Measurements from ENCODE around the gene CXCR6.

CXCR6 gene

DNA sequence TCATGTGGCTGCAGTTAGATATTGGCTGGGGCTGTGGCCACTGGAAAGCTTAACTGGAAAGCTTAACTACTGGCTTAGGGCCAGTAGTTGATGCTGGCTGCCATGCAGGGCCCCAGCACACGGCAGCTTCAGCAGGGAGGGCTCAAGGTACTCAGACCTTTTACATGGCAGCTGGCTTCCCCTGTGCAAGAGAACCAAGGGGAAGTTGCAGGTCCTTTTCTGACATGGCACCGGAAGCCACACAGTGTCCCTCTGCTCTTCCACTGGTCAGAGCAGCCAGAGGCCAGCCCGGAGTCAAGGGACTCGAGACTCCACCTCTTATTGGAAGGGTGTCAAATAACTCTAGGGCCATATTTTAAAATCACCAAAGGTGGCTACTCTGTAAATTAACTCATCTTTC is 32.4 kb upstream of the CXCR6 start:
- TF ChIP-seq CTBP1 (IDR thresholded peaks at IDR 0.05; ENCODE audit: borderline replicate concordance) = no peak
- TF ChIP-seq SP1 (IDR thresholded peaks at IDR 0.05) = no peak
- TF ChIP-seq ELF4 (IDR thresholded peaks at IDR 0.05) = no peak
- TF ChIP-seq, protein P1, sequence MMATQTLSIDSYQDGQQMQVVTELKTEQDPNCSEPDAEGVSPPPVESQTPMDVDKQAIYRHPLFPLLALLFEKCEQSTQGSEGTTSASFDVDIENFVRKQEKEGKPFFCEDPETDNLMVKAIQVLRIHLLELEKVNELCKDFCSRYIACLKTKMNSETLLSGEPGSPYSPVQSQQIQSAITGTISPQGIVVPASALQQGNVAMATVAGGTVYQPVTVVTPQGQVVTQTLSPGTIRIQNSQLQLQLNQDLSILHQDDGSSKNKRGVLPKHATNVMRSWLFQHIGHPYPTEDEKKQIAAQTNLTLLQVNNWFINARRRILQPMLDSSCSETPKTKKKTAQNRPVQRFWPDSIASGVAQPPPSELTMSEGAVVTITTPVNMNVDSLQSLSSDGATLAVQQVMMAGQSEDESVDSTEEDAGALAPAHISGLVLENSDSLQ (IDR thresholded peaks at IDR 0.05) = no peak
- no peak for TF ChIP-seq SUZ12 (IDR thresholded peaks at IDR 0.05)
- no peak for TF ChIP-seq BHLHE40 (IDR thresholded peaks at IDR 0.05; ENCODE audit: borderline replicate concordance)
- TF ChIP-seq ARNT (IDR thresholded peaks at IDR 0.05) = no peak
- TF ChIP-seq FOXA1 (IDR thresholded peaks at IDR 0.05) = no peak
- no peak for TF ChIP-seq ZNF384 (IDR thresholded peaks at IDR 0.05)
- TF ChIP-seq HDGF (IDR thresholded peaks at IDR 0.05; ENCODE audit: borderline replicate concordance) = no peak
- no peak for TF ChIP-seq FOXK2 (IDR thresholded peaks at IDR 0.05)
- no peak for TF ChIP-seq FOXM1 (IDR thresholded peaks at IDR 0.05; ENCODE audit: borderline replicate concordance)
- no peak for TF ChIP-seq TARDBP (IDR thresholded peaks at IDR 0.05)
- no peak for TF ChIP-seq NFRKB (IDR thresholded peaks at IDR 0.05)
- CTCF ChIA-PET = no interaction called here
- DNase-seq (ENCODE audit: extremely low spot score) = no peak
- POLR2A ChIA-PET = no interaction called here

DNA sequence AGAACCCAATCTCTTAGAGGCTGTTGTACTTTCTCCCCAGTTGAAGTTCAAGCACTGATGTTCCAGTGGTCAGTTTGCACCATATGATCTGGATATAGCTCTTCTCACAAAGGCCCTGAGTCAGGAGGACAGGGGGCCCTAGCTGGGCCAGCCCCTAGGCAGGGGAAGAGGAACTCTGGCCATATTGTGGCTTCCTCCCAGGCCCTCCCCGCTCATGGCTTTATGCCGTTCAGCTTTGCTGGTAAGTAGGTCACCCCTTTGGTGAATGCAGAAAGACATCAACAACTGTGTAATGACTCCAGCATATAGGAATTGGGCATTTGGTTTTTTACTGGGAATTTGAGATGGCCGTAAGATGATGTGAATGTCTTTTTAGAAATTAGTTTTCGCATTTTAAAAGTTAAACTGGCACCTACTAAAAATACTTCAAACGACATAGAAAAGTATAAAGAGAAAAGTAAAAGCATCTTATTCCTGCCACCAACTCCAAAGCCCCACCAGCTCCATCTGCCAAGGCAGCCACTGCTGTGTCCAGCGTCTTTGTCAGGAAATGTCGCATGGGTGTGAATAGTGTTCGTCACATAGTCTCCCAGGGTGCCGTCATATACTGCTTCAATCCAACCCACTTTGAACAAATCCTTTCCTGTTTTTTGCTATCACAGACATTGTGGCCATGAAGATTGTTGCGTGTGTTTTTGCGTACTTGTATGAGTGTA is 31.6 kb upstream of the CXCR6 start:
- ChIA-PET CTCF (no interaction called here), POLR2A (no interaction called here)
- TF ChIP-seq NFRKB (IDR thresholded peaks at IDR 0.05) = no peak
- TF ChIP-seq SP1 (IDR thresholded peaks at IDR 0.05) = no peak
- no peak for TF ChIP-seq HDGF (IDR thresholded peaks at IDR 0.05; ENCODE audit: borderline replicate concordance)
- TF ChIP-seq ZNF384 (IDR thresholded peaks at IDR 0.05) = no peak
- no peak for TF ChIP-seq FOXA1 (IDR thresholded peaks at IDR 0.05)
- no peak for TF ChIP-seq L3MBTL2 (conservative IDR thresholded peaks at IDR 0.05)
- TF ChIP-seq BHLHE40 (IDR thresholded peaks at IDR 0.05; ENCODE audit: borderline replicate concordance) = no peak
- no peak for TF ChIP-seq TARDBP (IDR thresholded peaks at IDR 0.05)
- no peak for TF ChIP-seq SUZ12 (IDR thresholded peaks at IDR 0.05)
- no peak for TF ChIP-seq ELF4 (IDR thresholded peaks at IDR 0.05)
- TF ChIP-seq CTBP1 (IDR thresholded peaks at IDR 0.05; ENCODE audit: borderline replicate concordance) = no peak
- TF ChIP-seq ARNT (IDR thresholded peaks at IDR 0.05) = no peak
- TF ChIP-seq FOXK2 (IDR thresholded peaks at IDR 0.05) = no peak
- no peak for DNase-seq (ENCODE audit: extremely low spot score)

DNA sequence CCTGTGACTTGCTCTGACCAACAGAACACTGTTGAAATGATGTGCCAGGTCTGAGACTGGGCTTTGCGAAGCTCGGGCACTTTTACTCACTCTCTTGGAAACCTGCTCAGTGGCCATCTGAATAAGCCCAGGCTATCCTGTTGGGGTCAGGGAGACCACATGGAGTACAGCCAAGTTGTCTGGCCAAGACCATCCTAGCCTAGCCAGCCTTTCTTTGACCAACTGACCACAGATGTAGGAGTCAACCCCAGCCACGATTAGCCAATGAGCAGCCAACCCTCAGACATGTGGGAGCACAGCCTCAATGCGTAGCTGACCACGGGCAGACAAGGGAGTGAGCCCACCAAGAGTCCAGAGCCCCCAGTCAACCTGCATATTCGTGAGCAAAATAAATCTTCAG is 30.8 kb upstream of the CXCR6 start:
- DNase-seq (ENCODE audit: extremely low spot score) = no peak
- POLR2A ChIA-PET = no interaction called here
- no peak for TF ChIP-seq CTBP1 (IDR thresholded peaks at IDR 0.05; ENCODE audit: borderline replicate concordance)
- no peak for TF ChIP-seq SP1 (IDR thresholded peaks at IDR 0.05)
- TF ChIP-seq ELF4 (IDR thresholded peaks at IDR 0.05) = no peak
- no peak for TF ChIP-seq TARDBP (IDR thresholded peaks at IDR 0.05)
- no peak for TF ChIP-seq L3MBTL2 (conservative IDR thresholded peaks at IDR 0.05)
- TF ChIP-seq NFRKB (IDR thresholded peaks at IDR 0.05) = no peak
- TF ChIP-seq, protein P1 (IDR thresholded peaks at IDR 0.05) = no peak
- TF ChIP-seq ARNT (IDR thresholded peaks at IDR 0.05) = no peak
- no peak for TF ChIP-seq FOXM1 (IDR thresholded peaks at IDR 0.05; ENCODE audit: borderline replicate concordance)
- TF ChIP-seq BHLHE40 (IDR thresholded peaks at IDR 0.05; ENCODE audit: borderline replicate concordance) = no peak
- no peak for TF ChIP-seq SUZ12 (IDR thresholded peaks at IDR 0.05)
- no peak for TF ChIP-seq LEF1 (IDR thresholded peaks at IDR 0.05; ENCODE audit: borderline replicate concordance)
- TF ChIP-seq ZNF384 (IDR thresholded peaks at IDR 0.05) = no peak
- no peak for TF ChIP-seq FOXK2 (IDR thresholded peaks at IDR 0.05)
- no peak for TF ChIP-seq FOXA1 (IDR thresholded peaks at IDR 0.05)
- TF ChIP-seq HDGF (IDR thresholded peaks at IDR 0.05; ENCODE audit: borderline replicate concordance) = no peak
- CTCF ChIA-PET = no interaction called here

DNA sequence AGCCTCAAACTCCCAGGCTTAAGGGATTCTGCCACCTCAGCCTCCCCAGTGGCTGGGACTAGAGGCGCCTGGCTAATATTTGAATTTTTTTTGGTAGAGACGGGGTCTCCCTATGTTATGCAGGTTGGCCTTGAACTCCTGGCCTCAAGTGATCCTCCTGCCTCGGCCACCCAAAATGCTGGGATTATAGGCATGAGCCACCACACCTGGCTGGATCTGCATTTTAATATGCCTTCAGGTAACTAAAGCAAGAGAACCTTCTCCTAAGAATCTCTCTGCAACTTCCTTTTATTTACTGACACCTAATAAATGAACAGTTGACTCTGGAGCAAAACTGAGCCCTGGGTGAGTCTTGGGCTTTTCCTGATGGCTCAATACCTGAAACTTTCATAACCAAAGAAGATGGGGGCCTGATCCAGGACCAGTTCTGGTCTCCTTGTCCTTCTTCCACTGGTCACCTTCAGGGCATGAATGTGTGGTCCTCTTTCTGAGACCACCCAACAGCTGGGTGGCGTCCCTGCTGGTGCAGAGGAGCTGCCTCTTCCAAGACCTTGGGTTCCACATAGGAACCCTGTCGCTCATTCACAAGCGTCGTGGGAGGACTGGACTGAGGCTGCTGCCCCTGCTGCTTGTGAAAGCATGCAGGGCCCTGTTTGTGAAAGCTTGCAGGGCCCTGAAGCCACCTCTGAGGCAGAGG is 28.8 kb upstream of the CXCR6 start:
- DNase-seq (ENCODE audit: extremely low spot score) = no peak
- no peak for TF ChIP-seq FOXA1 (IDR thresholded peaks at IDR 0.05)
- TF ChIP-seq TARDBP (IDR thresholded peaks at IDR 0.05) = no peak
- no peak for TF ChIP-seq ELF4 (IDR thresholded peaks at IDR 0.05)
- TF ChIP-seq LEF1 (IDR thresholded peaks at IDR 0.05; ENCODE audit: borderline replicate concordance) = no peak
- TF ChIP-seq SUZ12 (IDR thresholded peaks at IDR 0.05) = no peak
- TF ChIP-seq SP1 (IDR thresholded peaks at IDR 0.05) = no peak
- TF ChIP-seq HDGF (IDR thresholded peaks at IDR 0.05; ENCODE audit: borderline replicate concordance) = no peak
- no peak for TF ChIP-seq NFRKB (IDR thresholded peaks at IDR 0.05)
- no peak for TF ChIP-seq ZNF384 (IDR thresholded peaks at IDR 0.05)
- no peak for TF ChIP-seq CTBP1 (IDR thresholded peaks at IDR 0.05; ENCODE audit: borderline replicate concordance)
- no peak for TF ChIP-seq FOXM1 (IDR thresholded peaks at IDR 0.05; ENCODE audit: borderline replicate concordance)
- no peak for TF ChIP-seq BHLHE40 (IDR thresholded peaks at IDR 0.05; ENCODE audit: borderline replicate concordance)
- ChIA-PET CTCF (no interaction called here), POLR2A (no interaction called here)

DNA sequence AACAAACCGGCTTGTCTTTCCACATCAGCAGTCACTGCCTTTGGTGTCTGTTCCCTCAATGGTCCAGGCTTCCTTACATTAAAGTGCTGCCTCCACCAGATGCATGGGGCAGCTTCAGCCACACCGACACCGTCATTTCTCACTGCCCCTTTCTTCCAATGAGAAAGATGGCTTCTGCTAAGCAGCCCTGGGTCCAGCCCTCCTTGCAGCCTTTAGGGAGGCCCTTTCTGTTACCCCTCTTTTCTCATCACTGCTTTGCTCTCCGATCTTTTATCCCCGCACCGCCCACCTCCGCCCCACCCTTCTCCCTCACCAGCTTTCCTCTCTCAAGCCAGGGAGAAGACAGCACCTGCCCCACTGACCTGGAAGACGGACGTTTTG is 28.2 kb upstream of the CXCR6 start:
- POLR2A ChIA-PET = no interaction called here
- CTCF ChIA-PET = no interaction called here
- no peak for DNase-seq (ENCODE audit: extremely low spot score)
- TF ChIP-seq CTBP1 (IDR thresholded peaks at IDR 0.05; ENCODE audit: borderline replicate concordance) (no peak), FOXM1 (IDR thresholded peaks at IDR 0.05; ENCODE audit: borderline replicate concordance) (no peak), ELF4 (IDR thresholded peaks at IDR 0.05) (no peak), BHLHE40 (IDR thresholded peaks at IDR 0.05; ENCODE audit: borderline replicate concordance) (no peak), SP1 (IDR thresholded peaks at IDR 0.05) (no peak), SUZ12 (IDR thresholded peaks at IDR 0.05) (no peak), ARNT (IDR thresholded peaks at IDR 0.05) (no peak), ZNF384 (IDR thresholded peaks at IDR 0.05) (no peak)

DNA sequence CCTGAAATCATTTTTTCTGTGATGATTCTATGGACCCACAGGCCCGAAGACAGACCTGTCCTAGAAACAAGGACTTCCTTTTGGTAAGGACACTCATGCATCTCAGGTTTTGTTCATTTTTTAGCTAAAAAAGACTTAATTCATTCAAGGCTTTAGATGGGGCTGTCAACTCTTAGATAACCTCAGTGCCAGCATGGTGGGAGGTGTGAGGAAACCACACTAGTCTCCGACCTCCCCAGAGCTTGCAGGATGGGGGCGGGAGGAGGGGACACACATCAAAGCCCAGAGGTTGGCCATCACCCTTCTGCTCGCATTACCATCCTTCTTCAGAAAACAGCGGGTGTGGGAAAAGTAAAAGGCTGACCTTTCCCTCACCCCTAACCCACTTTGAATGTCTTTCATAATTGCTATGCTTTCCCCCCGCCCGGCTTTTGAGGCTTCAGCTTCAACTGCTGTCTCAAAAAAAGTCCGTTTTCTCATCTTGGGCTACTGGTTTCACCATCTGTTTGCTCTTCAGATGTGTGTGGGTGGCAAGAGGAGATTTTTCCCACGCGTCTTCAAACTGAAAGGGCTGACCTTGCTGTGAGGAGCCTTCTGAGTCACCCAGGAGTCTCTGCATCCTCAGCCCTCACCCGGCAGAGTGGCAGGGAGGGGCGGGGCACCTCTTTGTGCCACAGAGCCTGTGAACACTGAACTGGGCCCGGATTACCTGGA is 27.6 kb upstream of the CXCR6 start:
- ChIA-PET POLR2A (no interaction called here), CTCF (no interaction called here)
- DNase-seq (ENCODE audit: extremely low spot score) = no peak
- TF ChIP-seq ARNT (IDR thresholded peaks at IDR 0.05) (no peak), BHLHE40 (IDR thresholded peaks at IDR 0.05; ENCODE audit: borderline replicate concordance) (no peak), ZNF384 (IDR thresholded peaks at IDR 0.05) (no peak), CTBP1 (IDR thresholded peaks at IDR 0.05; ENCODE audit: borderline replicate concordance) (no peak), SUZ12 (IDR thresholded peaks at IDR 0.05) (no peak), FOXM1 (IDR thresholded peaks at IDR 0.05; ENCODE audit: borderline replicate concordance) (no peak), NFRKB (IDR thresholded peaks at IDR 0.05) (no peak), SP1 (IDR thresholded peaks at IDR 0.05) (no peak), HDGF (IDR thresholded peaks at IDR 0.05; ENCODE audit: borderline replicate concordance) (no peak), L3MBTL2 (conservative IDR thresholded peaks at IDR 0.05) (no peak), TARDBP (IDR thresholded peaks at IDR 0.05) (no peak), FOXK2 (IDR thresholded peaks at IDR 0.05) (no peak), FOXA1 (IDR thresholded peaks at IDR 0.05) (no peak), LEF1 (IDR thresholded peaks at IDR 0.05; ENCODE audit: borderline replicate concordance) (no peak), ELF4 (IDR thresholded peaks at IDR 0.05) (no peak)
- TF ChIP-seq, protein P1 (IDR thresholded peaks at IDR 0.05) = no peak

All from HEK293T (cell line).